Liver (tissue), 9 donors: Measurements from ENCODE around the gene HDAC3. TPM values are rescaled to one million over a fixed set of nuclear protein-coding genes. Genes with fewer than 3 reads are reported as not detected.

ENCODE experiments used
- DNase-seq: peaks from one replicate; pipeline ENCODE4 v3.0.0-alpha.2; 2017; ENCODE audit warnings: low spot score
- H3K27ac ChIP-seq, 2 donors: one replicate each; pipeline ENCODE4 v1.7.0; 2013; ENCODE audit warnings: inconsistent platforms in 2 of 2, low read length in 2 of 2, control low read depth in 1 of 2, low read depth in 1 of 2, mild to moderate bottlenecking in 1 of 2
- H3K27me3 ChIP-seq, 4 donors: one replicate each; pipeline versions ENCODE4 v1.6.1 to v1.7.0; 2013; ENCODE audit warnings: low read length in 3 of 4, inconsistent platforms in 1 of 4, mild to moderate bottlenecking in 1 of 4, moderate library complexity in 1 of 4; ENCODE audit not compliant: control insufficient read depth in 4 of 4, insufficient read depth in 4 of 4
- H3K36me3 ChIP-seq, 4 donors: one replicate each; pipeline versions ENCODE4 v1.6.1 to v1.7.0; 2013; ENCODE audit warnings: low read length in 3 of 4, mild to moderate bottlenecking in 3 of 4, low read depth in 1 of 4, moderate library complexity in 1 of 4; ENCODE audit not compliant: control insufficient read depth in 4 of 4, insufficient read depth in 3 of 4
- H3K4me1 ChIP-seq, 4 donors: one replicate each; pipeline versions ENCODE4 v1.6.1 to v1.7.0; 2013; ENCODE audit warnings: low read length in 3 of 4, mild to moderate bottlenecking in 3 of 4, moderate library complexity in 1 of 4; ENCODE audit not compliant: control insufficient read depth in 4 of 4, insufficient read depth in 4 of 4
- H3K4me3 ChIP-seq, 3 donors: one replicate each; pipeline versions ENCODE4 v1.6.1 to v1.7.0; 2013; ENCODE audit warnings: low read length in 3 of 3, control low read depth in 1 of 3, low read depth in 1 of 3, mild to moderate bottlenecking in 1 of 3
- H3K9ac ChIP-seq, 2 donors: one replicate each; pipeline ENCODE4 v1.7.0; 2013; ENCODE audit warnings: low read length in 2 of 2, mild to moderate bottlenecking in 2 of 2, moderate library complexity in 2 of 2, control low read depth in 1 of 2, low read depth in 1 of 2
- H3K9me3 ChIP-seq, 4 donors: one replicate each; pipeline versions ENCODE4 v1.6.1 to v1.7.0; 2013; ENCODE audit warnings: low read length in 3 of 4; ENCODE audit not compliant: control insufficient read depth in 4 of 4
- ATF3 ChIP-seq: IDR thresholded peaks from 2 replicates; pipeline ENCODE4 v1.6.1; 2016; ENCODE audit warnings: antibody characterized with exemption
- CTCF ChIP-seq: fragments of 150-350 bp; IDR thresholded peaks from 2 replicates; pipeline ENCODE4 v1.5.1; 2017; ENCODE audit warnings: improper control_type of control experiment, low read depth, low read length; ENCODE audit not compliant: missing input control
- FOXA1 ChIP-seq: IDR thresholded peaks from 2 replicates; pipeline ENCODE4 v1.6.1; 2016; ENCODE audit warnings: antibody characterized with exemption
- FOXA2 ChIP-seq: IDR thresholded peaks from 2 replicates; pipeline ENCODE4 v1.6.1; 2016; ENCODE audit warnings: antibody characterized with exemption
- NR2F2 ChIP-seq: IDR thresholded peaks from 2 replicates; pipeline ENCODE4 v1.6.1; 2016; ENCODE audit warnings: antibody characterized with exemption
- RAD21 ChIP-seq, 2 donors: IDR thresholded peaks; 2 replicates each; pipeline ENCODE4 v1.6.1; 2016; ENCODE audit warnings: antibody characterized with exemption in 2 of 2, mild to moderate bottlenecking in 2 of 2
- REST ChIP-seq: IDR thresholded peaks from 2 replicates; pipeline ENCODE4 v1.6.1; 2016; ENCODE audit warnings: antibody characterized with exemption, mild to moderate bottlenecking
- SP1 ChIP-seq: IDR thresholded peaks from 2 replicates; pipeline ENCODE4 v1.6.1; 2018; ENCODE audit warnings: antibody characterized with exemption, mild to moderate bottlenecking
- TAF1 ChIP-seq: conservative IDR thresholded peaks from 2 replicates; pipeline ENCODE4 v1.6.1; 2016; ENCODE audit warnings: antibody characterized with exemption, mild to moderate bottlenecking
- YY1 ChIP-seq: IDR thresholded peaks from 2 replicates; pipeline ENCODE4 v1.6.1; 2016; ENCODE audit warnings: antibody characterized with exemption, mild to moderate bottlenecking
- ZBTB33 ChIP-seq: IDR thresholded peaks from 2 replicates; pipeline ENCODE4 v1.6.1; 2016; ENCODE audit warnings: antibody characterized with exemption
- WGBS: extraction: QIAGEN DNeasy Blood & Tissue Kit; methylation state at CpG from one replicate; pipeline ENCODE4 v1.1.7; 2013; 5-methylcytosine and 5-hydroxymethylcytosine counted together
- polyA plus RNA-seq, 2 donors: library from polyadenylated mRNA; stranded (reverse) in 1 of 2; unstranded in 1 of 2; fragments of 200-250 nt in 1 of 2; fragments of >200 nt in 1 of 2; fragmentation: Nextera tagmentation in 1 of 2; extraction: Ambion mirVana in 1 of 2; gene quantifications; one replicate each; pipeline versions ENCODE4 v1.2.1 to v1.2.3, GENCODE V29; 2013 to 2015
- total RNA-seq, 2 donors: library from RNA; depleted of rRNA; stranded (reverse); fragments of >200 nt; gene quantifications; one replicate each; pipeline ENCODE4 v1.2.3, GENCODE V29; 2014
- donor health status: healthy.
- donor health status: healthy.
- donor health status: healthy.
- donor health status: healthy.
- donor health status: healthy.

HDAC3 gene
- total and polyA plus RNA-seq, 4 donors: 20.1 to 45.3 (median 35.1) TPM

GRCh38 chr5:141639357-141640050 lies 2.9 kb upstream of the HDAC3 start (continued):
- TF ChIP-seq SP1: no peak

- Histone ChIP-seq H3K36me3 (no peaks in the 10 kb centered on the region), H3K4me1 (peaks cover 9 to 24% (median 20%) of the 10 kb centered on the region in 4 donors), H3K9me3 (no peaks in the 10 kb centered on the region), H3K9ac (no peak overlapping the region), H3K4me3 (no peak overlapping the region), H3K27me3 (no peaks in the 10 kb centered on the region), H3K27ac (no peak overlapping the region)
- WGBS: 96% methylated on average over 2 of the region's 2 CpGs
- TF ChIP-seq ZBTB33: no peak
- TF ChIP-seq REST: no peak
- no peak for TF ChIP-seq NR2F2
- TF ChIP-seq RAD21 (IDR thresholded peaks at IDR 0.05): no peak
- TF ChIP-seq FOXA2: no peak
- TF ChIP-seq CTCF: no peak
- no peak for TF ChIP-seq YY1
- TF ChIP-seq SP1: no peak
- TF ChIP-seq TAF1: no peak
- TF ChIP-seq FOXA1: no peak
- no peak for DNase-seq
These were observed 2.1 kb upstream of the HDAC3 start for GRCh38 chr5:141638771-141639170.

- WGBS: 17% methylated on average over 40 of the region's 40 CpGs
These were observed 1.2 kb upstream of the HDAC3 start for GRCh38 chr5:141637767-141638419.

More at GRCh38 chr5:141637767-141638419, 1.2 kb upstream of the HDAC3 start:
- H3K4me1 ChIP-seq: peaks cover 9 to 24% (median 20%) of the 10 kb centered on the region in 4 donors
- no peak overlapping the region for H3K27ac ChIP-seq
- H3K9ac ChIP-seq: no peak overlapping the region
- DNase-seq: peak; percentile 66
- peak overlapping the region; percentile 75 to 94 (median 89) for H3K4me3 ChIP-seq
- TF ChIP-seq ATF3 (no peak), REST (peak; percentile 98)
- H3K36me3 ChIP-seq: no peaks in the 10 kb centered on the region
- H3K9me3 ChIP-seq: no peaks in the 10 kb centered on the region
- no peaks in the 10 kb centered on the region for H3K27me3 ChIP-seq
